ENCODE measurements around the gene KANSL1. TPM values are rescaled to one million over a fixed set of nuclear protein-coding genes. Genes with fewer than 3 reads are reported as not detected.
"Not testable (repeated sequence)": the region's sequence is repeated elsewhere in the genome, so short reads cannot be mapped to it uniquely, and the experiment has no call there.

KANSL1 gene
- total RNA-seq, 1 donor from 2014 or later, result 56.2 TPM

DNA sequence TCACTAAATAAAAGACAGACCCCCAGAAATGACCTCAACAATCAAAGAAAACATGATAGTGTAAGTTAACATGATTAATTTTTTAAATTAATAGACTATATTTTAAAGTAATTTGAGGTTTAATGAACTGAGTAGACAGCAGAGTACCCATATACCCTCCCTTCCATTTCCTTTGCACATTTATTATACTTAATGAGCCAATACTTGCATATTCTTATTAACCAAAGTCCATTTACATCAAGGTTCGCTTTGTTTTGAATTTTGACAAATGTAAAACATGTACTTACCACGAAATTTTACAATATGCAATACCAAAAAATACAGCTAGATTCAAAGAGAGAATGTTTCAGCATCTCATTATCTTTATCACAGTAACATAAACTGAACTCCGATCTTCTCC lies 72.7 kb downstream of the KANSL1 start:
- TF ChIP-seq, protein P1, sequence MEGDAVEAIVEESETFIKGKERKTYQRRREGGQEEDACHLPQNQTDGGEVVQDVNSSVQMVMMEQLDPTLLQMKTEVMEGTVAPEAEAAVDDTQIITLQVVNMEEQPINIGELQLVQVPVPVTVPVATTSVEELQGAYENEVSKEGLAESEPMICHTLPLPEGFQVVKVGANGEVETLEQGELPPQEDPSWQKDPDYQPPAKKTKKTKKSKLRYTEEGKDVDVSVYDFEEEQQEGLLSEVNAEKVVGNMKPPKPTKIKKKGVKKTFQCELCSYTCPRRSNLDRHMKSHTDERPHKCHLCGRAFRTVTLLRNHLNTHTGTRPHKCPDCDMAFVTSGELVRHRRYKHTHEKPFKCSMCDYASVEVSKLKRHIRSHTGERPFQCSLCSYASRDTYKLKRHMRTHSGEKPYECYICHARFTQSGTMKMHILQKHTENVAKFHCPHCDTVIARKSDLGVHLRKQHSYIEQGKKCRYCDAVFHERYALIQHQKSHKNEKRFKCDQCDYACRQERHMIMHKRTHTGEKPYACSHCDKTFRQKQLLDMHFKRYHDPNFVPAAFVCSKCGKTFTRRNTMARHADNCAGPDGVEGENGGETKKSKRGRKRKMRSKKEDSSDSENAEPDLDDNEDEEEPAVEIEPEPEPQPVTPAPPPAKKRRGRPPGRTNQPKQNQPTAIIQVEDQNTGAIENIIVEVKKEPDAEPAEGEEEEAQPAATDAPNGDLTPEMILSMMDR (IDR thresholded peaks at IDR 0.05; ENCODE audit: insufficient read depth, low read length, poor library complexity, severe bottlenecking), result no peak
- no peak for DNase-seq (ENCODE audit: low read depth)
- H3K36me3 ChIP-seq (ENCODE audit: control insufficient read depth, insufficient read depth, low read length), result no peaks in the 10 kb centered on the region

DNA sequence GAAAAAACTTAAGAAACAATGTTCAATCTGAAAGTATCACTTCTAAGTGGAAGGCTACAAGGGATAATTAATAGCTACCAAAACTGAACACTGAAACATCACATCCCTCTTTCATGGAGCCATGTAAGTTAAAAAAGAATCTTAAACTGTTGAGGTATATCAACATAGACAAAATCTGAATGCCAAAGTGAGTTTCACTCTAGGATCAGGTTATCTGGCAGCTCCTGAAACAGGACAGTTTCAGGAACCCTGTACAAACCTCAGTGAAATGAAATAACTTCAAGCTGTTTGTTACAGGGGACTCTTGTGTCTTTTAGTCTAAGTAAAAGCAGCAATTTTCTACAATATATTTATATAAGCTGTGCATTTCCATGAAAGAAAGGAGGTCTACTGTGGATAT lies 73.2 kb downstream of the KANSL1 start:
- no peak for DNase-seq (ENCODE audit: low read depth)
- no peaks in the 10 kb centered on the region for H3K27me3 ChIP-seq (ENCODE audit: control insufficient read depth, insufficient read depth, low read length)
- H3K36me3 ChIP-seq (ENCODE audit: control insufficient read depth, insufficient read depth, low read length), result no peaks in the 10 kb centered on the region
- TF ChIP-seq, protein P1 (IDR thresholded peaks at IDR 0.05; ENCODE audit: insufficient read depth, low read length, poor library complexity, severe bottlenecking), result no peak
- no peak overlapping the region for H3K4me3 ChIP-seq (ENCODE audit: low read depth, low read length)

More for the DNA sequence above, 72.7 kb downstream of the KANSL1 start:
- Histone ChIP-seq H3K4me3 (ENCODE audit: low read depth, low read length) (no peak overlapping the region), H3K27me3 (ENCODE audit: control insufficient read depth, insufficient read depth, low read length) (no peaks in the 10 kb centered on the region)

DNA sequence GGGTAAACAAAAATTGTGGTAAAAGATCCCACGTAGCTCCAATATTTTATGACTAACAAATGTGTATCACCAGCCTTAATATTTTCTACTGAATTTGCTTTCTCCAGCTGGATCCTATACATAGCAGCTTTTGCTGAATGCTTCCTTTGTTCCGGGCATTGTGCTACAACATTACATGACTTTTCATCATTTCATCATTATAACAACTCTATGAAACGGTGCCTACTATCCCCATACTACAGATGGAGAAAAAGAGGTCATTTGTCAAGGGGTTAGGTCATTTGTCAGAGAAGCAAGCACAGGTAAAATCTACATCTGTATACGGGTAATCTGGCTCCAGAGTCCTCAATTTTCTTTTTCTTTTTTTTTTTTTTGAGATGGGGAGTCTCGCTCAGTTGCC lies 74.3 kb downstream of the KANSL1 start:
- Histone ChIP-seq H3K36me3 (ENCODE audit: control insufficient read depth, insufficient read depth, low read length) (no peaks in the 10 kb centered on the region), H3K27me3 (ENCODE audit: control insufficient read depth, insufficient read depth, low read length) (no peaks in the 10 kb centered on the region), H3K4me3 (ENCODE audit: low read depth, low read length) (no peak overlapping the region)
- TF ChIP-seq, protein P1 (IDR thresholded peaks at IDR 0.05; ENCODE audit: insufficient read depth, low read length, poor library complexity, severe bottlenecking), result no peak
- DNase-seq (ENCODE audit: low read depth), result no peak

DNA sequence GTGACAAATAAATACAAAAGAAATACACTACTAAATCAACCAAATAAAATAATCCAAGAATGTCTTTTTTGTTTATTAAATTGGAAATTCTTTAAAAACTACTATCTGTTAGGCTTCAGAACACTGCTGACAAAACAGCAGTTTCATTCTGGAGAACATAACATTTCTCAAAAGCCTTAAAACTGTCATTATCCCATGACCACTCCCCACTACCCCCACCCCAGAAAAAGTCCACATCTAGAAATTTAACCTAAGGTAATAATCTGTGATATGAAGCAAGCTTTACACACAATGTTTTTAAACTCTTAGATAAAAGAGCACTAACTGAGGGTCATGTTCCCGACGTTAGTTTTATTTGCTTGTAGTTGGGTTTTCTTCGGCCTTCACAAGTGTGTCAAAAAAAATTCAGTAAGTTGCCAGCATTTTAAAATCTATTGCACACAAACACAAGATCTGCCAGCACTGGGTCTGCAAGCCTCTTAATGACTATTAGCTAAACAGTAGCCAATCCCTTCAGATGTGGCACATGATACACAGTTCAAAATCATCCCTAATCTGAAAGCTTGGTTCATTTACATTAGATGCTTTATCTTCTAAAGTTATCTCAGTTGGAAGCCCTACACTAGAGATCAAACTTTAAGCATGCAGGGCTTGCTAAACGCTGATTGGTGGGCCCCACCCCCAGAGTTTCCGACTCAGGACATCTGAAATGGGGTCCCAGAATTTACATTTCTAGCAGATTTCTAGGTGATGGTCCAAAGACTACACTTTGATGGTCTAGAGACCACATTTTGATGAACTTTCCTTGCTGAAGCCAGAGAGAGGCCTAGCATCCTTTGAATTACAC lies 75.2 kb downstream of the KANSL1 start:
- H3K4me3 ChIP-seq (ENCODE audit: low read depth, low read length), result no peak overlapping the region
- TF ChIP-seq, protein P1 (IDR thresholded peaks at IDR 0.05; ENCODE audit: insufficient read depth, low read length, poor library complexity, severe bottlenecking), result no peak
- DNase-seq (ENCODE audit: low read depth), result no peak
- H3K27me3 ChIP-seq (ENCODE audit: control insufficient read depth, insufficient read depth, low read length), result no peaks in the 10 kb centered on the region
- H3K36me3 ChIP-seq (ENCODE audit: control insufficient read depth, insufficient read depth, low read length), result no peaks in the 10 kb centered on the region

DNA sequence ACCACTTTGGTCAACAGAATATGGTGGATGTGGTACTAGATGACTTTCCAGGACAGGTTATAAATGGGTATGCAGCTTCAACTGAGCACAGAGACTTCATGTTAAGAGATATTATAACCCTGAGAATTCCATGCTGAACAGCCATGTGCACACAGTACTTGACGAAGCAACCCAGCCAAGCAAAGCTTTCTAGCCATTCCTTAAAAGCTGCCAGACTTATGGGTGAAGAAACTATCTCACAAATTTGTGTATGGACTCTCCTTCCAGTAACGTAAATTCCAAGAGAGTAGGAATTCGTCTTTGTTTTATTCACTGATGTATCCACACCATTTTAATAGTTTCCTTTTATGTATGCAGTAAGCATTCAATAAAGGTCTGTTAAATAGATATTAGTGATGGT lies 76.1 kb downstream of the KANSL1 start:
- Histone ChIP-seq H3K36me3 (ENCODE audit: control insufficient read depth, insufficient read depth, low read length) (no peaks in the 10 kb centered on the region), H3K4me3 (ENCODE audit: low read depth, low read length) (no peak overlapping the region), H3K27me3 (ENCODE audit: control insufficient read depth, insufficient read depth, low read length) (no peaks in the 10 kb centered on the region)
- DNase-seq (ENCODE audit: low read depth), result no peak
- TF ChIP-seq, protein P1 (IDR thresholded peaks at IDR 0.05; ENCODE audit: insufficient read depth, low read length, poor library complexity, severe bottlenecking), result no peak

DNA sequence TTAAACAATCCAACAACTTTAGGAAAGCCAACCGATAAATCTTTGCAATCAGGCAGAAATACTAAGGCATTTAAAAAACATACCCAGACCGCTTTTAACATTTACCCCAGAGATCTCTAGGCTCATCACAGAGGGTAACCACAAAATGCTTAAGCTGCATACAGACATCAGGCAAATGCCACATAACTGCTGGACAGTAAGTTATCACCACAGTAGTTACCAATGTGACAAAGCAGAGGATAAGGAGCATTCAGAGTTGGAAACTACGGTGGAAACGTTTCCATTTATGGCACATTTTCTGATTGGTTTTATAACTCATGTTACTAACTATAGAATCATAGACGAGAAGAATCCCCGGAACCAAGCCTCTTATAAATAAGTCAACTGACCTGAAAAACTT lies 77.5 kb downstream of the KANSL1 start:
- no peak overlapping the region for H3K4me3 ChIP-seq (ENCODE audit: low read depth, low read length)
- H3K36me3 ChIP-seq (ENCODE audit: control insufficient read depth, insufficient read depth, low read length), result no peaks in the 10 kb centered on the region
- H3K27me3 ChIP-seq (ENCODE audit: control insufficient read depth, insufficient read depth, low read length), result no peaks in the 10 kb centered on the region
- no peak for DNase-seq (ENCODE audit: low read depth)
- TF ChIP-seq, protein P1 (IDR thresholded peaks at IDR 0.05; ENCODE audit: insufficient read depth, low read length, poor library complexity, severe bottlenecking), result no peak

DNA sequence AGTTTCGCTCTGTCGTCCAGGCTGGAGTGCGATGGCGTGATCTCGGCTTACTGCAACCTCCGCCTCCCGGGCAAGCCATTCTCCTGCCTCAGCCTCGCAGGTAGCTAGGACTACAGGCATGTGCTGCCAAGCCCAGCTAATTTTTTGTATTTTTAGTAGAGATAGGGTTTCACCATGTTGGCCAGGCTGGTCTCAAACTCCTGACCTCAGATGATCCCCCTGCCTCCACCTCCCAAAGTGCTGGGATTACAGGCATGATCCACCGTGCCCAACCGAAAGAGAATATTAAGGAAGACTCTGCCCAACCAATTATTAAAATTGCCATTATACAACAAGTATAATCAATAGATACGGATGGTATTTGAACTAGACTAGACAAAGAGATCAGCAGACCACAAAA lies 82.0 kb downstream of the KANSL1 start:
- not testable (repeated sequence) for H3K27me3 ChIP-seq (ENCODE audit: control insufficient read depth, insufficient read depth, low read length); H3K36me3 ChIP-seq (ENCODE audit: control insufficient read depth, insufficient read depth, low read length); DNase-seq (ENCODE audit: low read depth); H3K4me3 ChIP-seq (ENCODE audit: low read depth, low read length)
